ENCODE results near the gene HECW1.

GRCh38 chr7:43247757-43248156 lies 135.3 kb downstream of the HECW1 start:
- TF ChIP-seq ZNF747 (tag by site-specific recombination; IDR thresholded peaks at IDR 0.05) = no peak
- TF ChIP-seq ZNF776 (tag by site-specific recombination; IDR thresholded peaks at IDR 0.05; ENCODE audit: borderline replicate concordance) = no peak
- no peak for TF ChIP-seq CTCF (tag by site-specific recombination; IDR thresholded peaks at IDR 0.05)
- TF ChIP-seq ZNF449 (tag by site-specific recombination; IDR thresholded peaks at IDR 0.05) = no peak
- TF ChIP-seq ZNF175 (tag by site-specific recombination; IDR thresholded peaks at IDR 0.05) = no peak
- TF ChIP-seq ZNF18 (tag by site-specific recombination; IDR thresholded peaks at IDR 0.05) = no peak
- no peak for TF ChIP-seq ZNF174 (tag by site-specific recombination; IDR thresholded peaks at IDR 0.05)
- no peak for TF ChIP-seq ZNF585B (tag by site-specific recombination; IDR thresholded peaks at IDR 0.05)
- TF ChIP-seq HOXC10 (CRISPR knock-in tag; IDR thresholded peaks at IDR 0.05) = no peak
- TF ChIP-seq ZNF639 (tag by site-specific recombination; IDR thresholded peaks at IDR 0.05) = no peak
- no peak for TF ChIP-seq FEZF1 (tag by site-specific recombination; IDR thresholded peaks at IDR 0.05)
- no peak for TF ChIP-seq ZBTB6 (tag by site-specific recombination; IDR thresholded peaks at IDR 0.05)
